ENCODE data around the gene FECH. TPM values are rescaled to one million over a fixed set of nuclear protein-coding genes. Genes with fewer than 3 reads are reported as not detected.

The FECH gene
- total RNA-seq, 1 experiment from 2014 or later, result 16.6 TPM

DNA sequence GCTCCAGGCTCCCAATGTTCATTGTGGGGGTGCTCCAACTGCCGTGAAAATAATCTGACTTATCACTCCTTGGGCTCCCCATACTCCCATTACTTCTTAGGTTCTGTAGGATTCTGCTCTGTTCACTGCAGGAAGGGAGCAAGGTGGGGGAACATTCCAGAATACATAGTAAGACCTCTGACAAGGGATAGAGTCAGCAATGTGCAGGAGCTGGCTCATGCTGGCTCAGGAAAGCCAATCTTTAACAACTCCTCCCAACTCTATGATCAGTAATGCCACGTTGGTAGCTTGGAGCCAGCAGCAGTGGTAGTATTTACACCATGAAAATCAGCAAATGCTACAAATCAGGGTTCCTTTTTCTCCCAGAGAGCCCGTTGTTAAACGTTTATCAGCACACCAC is 44.4 kb downstream of the FECH start:
- peaks cover 12% of the 10 kb centered on the region for H3K4me1 Mint-ChIP-seq
- DNase-seq (ENCODE audit: low spot score), result no peak
- no peak overlapping the region for H3K27ac Mint-ChIP-seq
- H3K36me3 Mint-ChIP-seq, result no peaks in the 10 kb centered on the region
- H3K4me3 Mint-ChIP-seq, result no peak overlapping the region
- H3K27me3 Mint-ChIP-seq (ENCODE audit: low read depth), result no peaks in the 10 kb centered on the region
- ChIA-PET CTCF (interaction anchor here (1.1 kb wide), 1 partner anchor 9 kb away, joined by 3 read pairs; no protein-coding TSS in a partner anchor), POLR2A (interaction anchor here (0.5 kb wide), 1 partner anchor 100 kb away, joined by 4 read pairs; no protein-coding TSS in a partner anchor)
- ATAC-seq, result no peak; the same call in 1 of the 2 replicates
- TF ChIP-seq FOXJ3 (CRISPR knock-in tag; IDR thresholded peaks at IDR 0.05; ENCODE audit: borderline replicate concordance) (no peak), TEAD4 (CRISPR knock-in tag; IDR thresholded peaks at IDR 0.05) (no peak), ZNF425 (CRISPR knock-in tag; conservative IDR thresholded peaks at IDR 0.05) (no peak), ZNF416 (CRISPR knock-in tag; IDR thresholded peaks at IDR 0.05) (no peak), ZNF263 (CRISPR knock-in tag; IDR thresholded peaks at IDR 0.05; ENCODE audit: low read depth) (no peak), OVOL2 (CRISPR knock-in tag; IDR thresholded peaks at IDR 0.05; ENCODE audit: borderline replicate concordance) (no peak), NFE2L1 (CRISPR knock-in tag; IDR thresholded peaks at IDR 0.05) (no peak), HMGA2 (CRISPR knock-in tag; IDR thresholded peaks at IDR 0.05) (no peak), JAZF1 (CRISPR knock-in tag; IDR thresholded peaks at IDR 0.05) (no peak), MYBL2 (CRISPR knock-in tag; IDR thresholded peaks at IDR 0.05) (no peak), SMAD4 (CRISPR knock-in tag; IDR thresholded peaks at IDR 0.05) (no peak)
- TF ChIP-seq, protein P1, sequence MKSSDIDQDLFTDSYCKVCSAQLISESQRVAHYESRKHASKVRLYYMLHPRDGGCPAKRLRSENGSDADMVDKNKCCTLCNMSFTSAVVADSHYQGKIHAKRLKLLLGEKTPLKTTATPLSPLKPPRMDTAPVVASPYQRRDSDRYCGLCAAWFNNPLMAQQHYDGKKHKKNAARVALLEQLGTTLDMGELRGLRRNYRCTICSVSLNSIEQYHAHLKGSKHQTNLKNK (CRISPR knock-in tag; IDR thresholded peaks at IDR 0.05), result no peak
- TF ChIP-seq, protein P2, sequence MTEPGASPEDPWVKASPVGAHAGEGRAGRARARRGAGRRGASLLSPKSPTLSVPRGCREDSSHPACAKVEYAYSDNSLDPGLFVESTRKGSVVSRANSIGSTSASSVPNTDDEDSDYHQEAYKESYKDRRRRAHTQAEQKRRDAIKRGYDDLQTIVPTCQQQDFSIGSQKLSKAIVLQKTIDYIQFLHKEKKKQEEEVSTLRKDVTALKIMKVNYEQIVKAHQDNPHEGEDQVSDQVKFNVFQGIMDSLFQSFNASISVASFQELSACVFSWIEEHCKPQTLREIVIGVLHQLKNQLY (CRISPR knock-in tag; IDR thresholded peaks at IDR 0.05), result no peak
- H3K9me3 Mint-ChIP-seq, result no peaks in the 10 kb centered on the region

- ATAC-seq (no peak), DNase-seq (ENCODE audit: low spot score) (no peak)
- ChIA-PET CTCF (no interaction called here), POLR2A (no interaction called here)
- no peaks in the 10 kb centered on the region for H3K27me3 Mint-ChIP-seq (ENCODE audit: low read depth)
- H3K9me3 Mint-ChIP-seq, result no peaks in the 10 kb centered on the region
- no peaks in the 10 kb centered on the region for H3K36me3 Mint-ChIP-seq
- no peak overlapping the region for H3K4me3 Mint-ChIP-seq
- H3K27ac Mint-ChIP-seq, result no peak overlapping the region
- H3K4me1 Mint-ChIP-seq, result peaks cover 12% of the 10 kb centered on the region
- TF ChIP-seq NFYB (CRISPR knock-in tag; conservative IDR thresholded peaks at IDR 0.05; ENCODE audit: low read depth) (no peak), ATF1 (CRISPR knock-in tag; IDR thresholded peaks at IDR 0.05) (no peak), ZNF671 (CRISPR knock-in tag; IDR thresholded peaks at IDR 0.05) (no peak), SP1 (CRISPR knock-in tag; conservative IDR thresholded peaks at IDR 0.05) (no peak), SMAD3 (CRISPR knock-in tag; IDR thresholded peaks at IDR 0.05; ENCODE audit: borderline replicate concordance) (no peak), JUN (CRISPR knock-in tag; IDR thresholded peaks at IDR 0.05) (no peak), NFE2L1 (CRISPR knock-in tag; IDR thresholded peaks at IDR 0.05) (no peak), IRF2 (CRISPR knock-in tag; IDR thresholded peaks at IDR 0.05; ENCODE audit: borderline replicate concordance, low read depth) (no peak), TCF7 (CRISPR knock-in tag; IDR thresholded peaks at IDR 0.05; ENCODE audit: low read depth) (no peak), FOXP1 (CRISPR knock-in tag; IDR thresholded peaks at IDR 0.05; ENCODE audit: borderline replicate concordance) (no peak), ATF2 (CRISPR knock-in tag; IDR thresholded peaks at IDR 0.05; ENCODE audit: borderline replicate concordance, low read depth) (no peak), MXD4 (CRISPR knock-in tag; IDR thresholded peaks at IDR 0.05; ENCODE audit: borderline replicate concordance) (no peak)
- TF ChIP-seq, protein P3, sequence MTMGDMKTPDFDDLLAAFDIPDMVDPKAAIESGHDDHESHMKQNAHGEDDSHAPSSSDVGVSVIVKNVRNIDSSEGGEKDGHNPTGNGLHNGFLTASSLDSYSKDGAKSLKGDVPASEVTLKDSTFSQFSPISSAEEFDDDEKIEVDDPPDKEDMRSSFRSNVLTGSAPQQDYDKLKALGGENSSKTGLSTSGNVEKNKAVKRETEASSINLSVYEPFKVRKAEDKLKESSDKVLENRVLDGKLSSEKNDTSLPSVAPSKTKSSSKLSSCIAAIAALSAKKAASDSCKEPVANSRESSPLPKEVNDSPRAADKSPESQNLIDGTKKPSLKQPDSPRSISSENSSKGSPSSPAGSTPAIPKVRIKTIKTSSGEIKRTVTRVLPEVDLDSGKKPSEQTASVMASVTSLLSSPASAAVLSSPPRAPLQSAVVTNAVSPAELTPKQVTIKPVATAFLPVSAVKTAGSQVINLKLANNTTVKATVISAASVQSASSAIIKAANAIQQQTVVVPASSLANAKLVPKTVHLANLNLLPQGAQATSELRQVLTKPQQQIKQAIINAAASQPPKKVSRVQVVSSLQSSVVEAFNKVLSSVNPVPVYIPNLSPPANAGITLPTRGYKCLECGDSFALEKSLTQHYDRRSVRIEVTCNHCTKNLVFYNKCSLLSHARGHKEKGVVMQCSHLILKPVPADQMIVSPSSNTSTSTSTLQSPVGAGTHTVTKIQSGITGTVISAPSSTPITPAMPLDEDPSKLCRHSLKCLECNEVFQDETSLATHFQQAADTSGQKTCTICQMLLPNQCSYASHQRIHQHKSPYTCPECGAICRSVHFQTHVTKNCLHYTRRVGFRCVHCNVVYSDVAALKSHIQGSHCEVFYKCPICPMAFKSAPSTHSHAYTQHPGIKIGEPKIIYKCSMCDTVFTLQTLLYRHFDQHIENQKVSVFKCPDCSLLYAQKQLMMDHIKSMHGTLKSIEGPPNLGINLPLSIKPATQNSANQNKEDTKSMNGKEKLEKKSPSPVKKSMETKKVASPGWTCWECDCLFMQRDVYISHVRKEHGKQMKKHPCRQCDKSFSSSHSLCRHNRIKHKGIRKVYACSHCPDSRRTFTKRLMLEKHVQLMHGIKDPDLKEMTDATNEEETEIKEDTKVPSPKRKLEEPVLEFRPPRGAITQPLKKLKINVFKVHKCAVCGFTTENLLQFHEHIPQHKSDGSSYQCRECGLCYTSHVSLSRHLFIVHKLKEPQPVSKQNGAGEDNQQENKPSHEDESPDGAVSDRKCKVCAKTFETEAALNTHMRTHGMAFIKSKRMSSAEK (CRISPR knock-in tag; IDR thresholded peaks at IDR 0.05; ENCODE audit: borderline replicate concordance), result no peak
Measured at GRCh38 chr18:57539702-57540101, 46.8 kb downstream of the FECH start.
